Cardiac fibroblast (primary cell): Measurements from ENCODE around the gene VWA5B2.
A peak's percentile ranks its signal among the peaks of the same experiment; 100 is the strongest.

Experiments used
- DNase-seq, 2 donors: peaks; one replicate each; pipeline versions ENCODE4 v3.0.0 to v3.0.0-alpha.2; 2010; ENCODE audit warnings: low read depth in 2 of 2
- H3K4me3 ChIP-seq, 2 donors: replicated peaks in 1 of 2; 1 replicate in 1 of 2; 2 replicates in 1 of 2; pipeline ENCODE4 v1.5.1; 2011; ENCODE audit warnings: low read depth in 2 of 2, low read length in 2 of 2, mild to moderate bottlenecking in 2 of 2, moderate library complexity in 1 of 2
- TF ChIP-seq, protein P1 (sequence below): IDR thresholded peaks from one replicate; pipeline ENCODE4 v1.5.1; 2011; ENCODE audit warnings: low read depth, mild to moderate bottlenecking, low read length, inconsistent platforms

VWA5B2 gene

DNA sequence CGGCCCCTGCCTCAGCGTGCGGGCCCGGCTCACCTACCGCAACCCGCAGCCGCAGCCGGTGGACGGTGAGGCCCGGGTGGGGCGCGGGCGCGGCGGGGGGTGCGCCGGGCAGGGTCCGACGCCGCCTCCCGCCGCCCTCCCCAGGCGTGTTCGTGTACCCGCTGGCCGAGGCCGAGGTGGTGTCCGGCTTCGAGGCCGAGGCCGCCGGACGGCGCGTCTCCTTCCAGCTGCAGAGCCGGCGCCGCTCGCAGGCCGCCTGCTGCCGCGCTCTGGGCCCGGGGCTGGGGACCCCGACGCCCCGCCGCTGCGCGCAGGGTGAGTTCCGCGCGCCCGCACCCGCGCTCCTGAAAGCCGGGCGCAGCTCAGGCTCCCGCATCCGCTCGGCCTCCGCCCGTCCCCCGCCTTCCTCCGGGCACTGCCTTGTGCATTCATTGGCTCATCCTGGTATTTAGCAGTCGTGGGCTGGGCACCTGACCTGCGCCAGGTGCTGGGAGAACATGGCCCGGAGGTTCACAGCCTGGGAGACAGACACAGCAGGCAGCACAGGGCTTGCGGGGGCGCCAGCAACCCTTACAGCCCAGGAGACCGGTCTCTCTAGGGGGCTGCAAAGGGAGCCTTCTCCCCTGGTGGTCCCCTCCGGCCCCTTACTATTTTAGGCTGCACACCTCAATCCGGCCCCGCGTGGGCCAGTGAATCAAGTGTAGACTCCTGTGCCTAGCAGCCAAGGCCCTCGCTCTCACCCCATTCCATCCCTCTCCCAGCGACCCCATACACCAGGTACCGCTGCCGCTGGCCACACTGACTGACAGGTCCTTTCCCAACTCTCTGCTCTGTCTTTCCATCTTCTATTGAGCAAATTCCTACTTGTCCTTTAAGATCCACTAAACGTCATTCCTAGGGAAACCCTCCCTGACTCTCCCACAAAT, 1.5 kb downstream of the VWA5B2 start:
- TF ChIP-seq, protein P1, sequence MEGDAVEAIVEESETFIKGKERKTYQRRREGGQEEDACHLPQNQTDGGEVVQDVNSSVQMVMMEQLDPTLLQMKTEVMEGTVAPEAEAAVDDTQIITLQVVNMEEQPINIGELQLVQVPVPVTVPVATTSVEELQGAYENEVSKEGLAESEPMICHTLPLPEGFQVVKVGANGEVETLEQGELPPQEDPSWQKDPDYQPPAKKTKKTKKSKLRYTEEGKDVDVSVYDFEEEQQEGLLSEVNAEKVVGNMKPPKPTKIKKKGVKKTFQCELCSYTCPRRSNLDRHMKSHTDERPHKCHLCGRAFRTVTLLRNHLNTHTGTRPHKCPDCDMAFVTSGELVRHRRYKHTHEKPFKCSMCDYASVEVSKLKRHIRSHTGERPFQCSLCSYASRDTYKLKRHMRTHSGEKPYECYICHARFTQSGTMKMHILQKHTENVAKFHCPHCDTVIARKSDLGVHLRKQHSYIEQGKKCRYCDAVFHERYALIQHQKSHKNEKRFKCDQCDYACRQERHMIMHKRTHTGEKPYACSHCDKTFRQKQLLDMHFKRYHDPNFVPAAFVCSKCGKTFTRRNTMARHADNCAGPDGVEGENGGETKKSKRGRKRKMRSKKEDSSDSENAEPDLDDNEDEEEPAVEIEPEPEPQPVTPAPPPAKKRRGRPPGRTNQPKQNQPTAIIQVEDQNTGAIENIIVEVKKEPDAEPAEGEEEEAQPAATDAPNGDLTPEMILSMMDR: no peak
- DNase-seq: no peak
- H3K4me3 ChIP-seq: no peak overlapping the region

DNA sequence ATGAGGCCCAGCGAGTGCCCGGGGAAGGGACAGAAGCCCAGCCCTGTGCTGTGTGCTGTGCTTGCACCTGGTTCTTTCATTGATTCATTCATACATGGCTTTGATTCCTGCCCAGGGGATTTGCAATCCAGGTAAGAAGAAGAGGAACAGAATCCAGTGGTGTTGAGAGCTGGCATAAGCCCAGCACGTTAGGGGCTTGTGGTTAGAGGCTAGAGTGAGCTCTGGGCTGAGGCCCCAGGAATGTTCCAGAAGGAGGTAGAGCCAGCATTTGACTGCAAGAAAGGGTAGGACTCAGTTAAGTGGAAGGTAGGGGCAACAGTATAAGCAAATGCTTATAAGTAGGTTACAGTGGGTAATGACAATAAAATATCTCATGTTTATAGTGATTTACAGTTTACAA, 2.3 kb downstream of the VWA5B2 start:
- DNase-seq: no peak
- TF ChIP-seq, protein P1: no peak
- no peak overlapping the region for H3K4me3 ChIP-seq

DNA sequence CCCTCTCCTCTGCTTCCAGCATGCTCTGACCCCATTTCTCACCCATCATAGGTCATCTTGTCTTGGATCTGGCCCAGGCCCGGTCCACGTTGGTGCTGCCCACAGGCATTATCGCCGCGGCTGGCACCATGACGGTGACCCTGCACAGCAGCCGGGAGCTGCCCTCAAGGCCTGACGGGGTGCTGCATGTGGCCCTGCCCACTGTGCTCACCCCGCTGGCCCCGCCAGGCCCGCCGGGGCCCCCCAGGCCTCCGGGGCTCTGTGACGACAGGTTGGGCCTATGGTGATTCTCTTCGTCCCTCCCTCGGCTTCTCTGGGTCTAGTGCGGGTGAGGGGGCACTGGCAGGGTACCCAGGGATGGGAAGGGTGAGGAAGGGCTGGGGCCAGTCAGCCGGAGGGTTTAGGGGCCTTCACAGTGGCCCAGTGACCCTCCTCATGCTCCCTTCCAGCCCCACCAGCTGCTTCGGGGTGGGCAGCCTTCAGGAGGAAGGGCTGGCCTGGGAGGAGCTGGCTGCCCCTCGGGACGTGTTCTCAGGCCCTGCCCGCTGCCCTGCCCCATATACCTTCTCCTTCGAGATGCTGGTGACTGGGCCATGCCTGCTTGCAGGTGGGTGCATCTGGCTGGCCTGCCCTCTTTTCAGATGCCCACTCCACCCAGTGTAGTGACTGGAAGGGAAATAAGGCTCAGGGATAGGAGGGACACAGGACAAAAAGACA, 3.9 kb downstream of the VWA5B2 start:
- TF ChIP-seq, protein P1: no peak
- no peak overlapping the region for H3K4me3 ChIP-seq
- no peak for DNase-seq

DNA sequence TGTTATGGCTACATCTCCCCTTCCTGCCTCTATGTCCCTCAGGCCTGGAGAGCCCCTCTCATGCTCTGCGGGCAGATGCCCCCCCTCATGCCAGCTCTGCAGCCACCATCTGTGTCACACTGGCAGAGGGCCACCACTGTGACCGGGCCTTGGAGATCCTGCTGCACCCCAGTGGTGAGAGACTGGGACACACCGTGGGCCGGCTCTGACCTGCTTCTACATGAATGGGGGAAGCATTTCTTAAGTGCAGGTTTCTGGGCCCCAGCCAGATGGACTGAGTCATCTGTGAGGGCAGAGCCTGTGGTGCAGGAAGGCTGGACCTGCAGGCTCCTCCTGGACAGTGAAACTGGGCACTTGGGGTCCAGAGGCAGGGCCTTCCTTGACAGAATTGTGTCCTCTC, 4.8 kb downstream of the VWA5B2 start:
- TF ChIP-seq, protein P1: peak; percentile 13
- peak; percentile 84 to 87 for DNase-seq
- no peak overlapping the region for H3K4me3 ChIP-seq

DNA sequence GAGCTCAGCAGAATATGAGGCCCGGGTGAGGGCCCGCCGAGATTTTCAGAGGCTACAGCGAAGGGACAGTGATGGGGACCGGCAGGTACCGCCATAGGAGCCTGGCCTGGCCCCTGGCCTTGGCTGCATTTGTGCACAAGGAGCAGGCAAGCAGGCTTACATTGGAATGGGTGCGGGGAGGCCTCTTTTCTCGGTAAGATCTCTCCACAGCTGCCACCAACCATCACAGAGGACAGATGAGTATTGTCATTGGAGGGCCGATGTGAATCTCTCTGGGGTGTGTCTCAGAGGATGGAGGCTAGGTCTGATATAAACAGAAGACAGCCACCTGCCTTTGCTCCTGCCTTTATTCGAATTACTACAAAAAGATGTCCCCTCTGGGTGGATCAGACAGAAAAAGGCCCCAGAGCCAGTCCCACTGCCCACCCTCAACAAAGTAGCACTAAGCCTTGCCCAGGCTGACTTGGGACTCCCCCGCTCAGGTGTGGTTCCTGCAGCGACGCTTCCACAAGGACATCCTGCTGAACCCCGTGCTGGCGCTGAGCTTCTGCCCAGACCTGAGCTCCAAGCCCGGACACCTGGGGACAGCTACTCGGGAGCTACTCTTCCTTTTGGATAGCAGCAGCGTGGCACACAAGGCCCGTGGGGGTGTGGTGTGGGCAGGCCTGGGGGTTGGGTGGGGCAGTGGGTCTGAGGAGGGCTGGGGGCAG, 5.4 kb downstream of the VWA5B2 start:
- DNase-seq: no peak
- H3K4me3 ChIP-seq: no peak overlapping the region
- TF ChIP-seq, protein P1: no peak

DNA sequence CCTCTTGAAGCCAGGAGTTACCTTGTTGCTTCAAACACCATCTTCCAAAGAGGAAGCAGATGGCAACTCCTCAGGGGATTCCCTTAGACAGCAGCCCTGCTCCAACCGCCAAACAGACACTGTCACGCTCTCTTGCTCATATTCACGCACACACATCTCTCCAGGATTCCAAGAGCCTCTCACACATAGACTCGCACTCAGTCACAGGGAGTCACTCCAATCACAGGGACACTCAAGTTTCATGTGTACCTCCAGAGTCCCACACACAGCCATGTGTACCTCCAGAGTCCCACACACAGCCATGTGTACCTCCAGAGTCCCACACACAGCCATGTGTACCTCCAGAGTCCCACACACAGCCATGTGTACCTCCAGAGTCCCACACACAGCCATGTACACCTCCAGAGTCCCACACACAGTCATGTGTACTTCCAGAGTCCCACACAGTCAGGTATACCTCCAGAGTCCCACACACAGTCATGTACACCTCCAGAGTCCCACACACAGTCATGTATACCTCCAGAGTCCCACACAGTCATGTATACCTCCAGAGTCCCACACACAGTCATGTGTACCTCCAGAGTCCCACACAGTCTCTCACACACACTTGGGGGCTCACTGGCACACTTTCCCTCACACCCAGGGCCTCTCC, 6.1 kb downstream of the VWA5B2 start:
- H3K4me3 ChIP-seq: no peak overlapping the region
- no peak for DNase-seq
- TF ChIP-seq, protein P1: no peak
